HG03460 (cell line): ENCODE data around the gene GDPD3.

Experiments
- ATAC-seq: cut with Tn5 transposase; IDR thresholded peaks from one replicate; pipeline ENCODE4 v1.9.1; 2021; ENCODE audit not compliant: unreplicated experiment

The GDPD3 gene

GRCh38 chr16:30060836-30061554 lies 52.3 kb downstream of the GDPD3 start:
- no peak for ATAC-seq

GRCh38 chr16:30060346-30060745 lies 53.0 kb downstream of the GDPD3 start:
- no peak for ATAC-seq

GRCh38 chr16:30054959-30055553 lies 58.3 kb downstream of the GDPD3 start:
- ATAC-seq = no peak
